Choroid plexus epithelial cell (primary cell): ENCODE data around the gene MS4A6A.
A peak's percentile ranks its signal among the peaks of the same experiment; 100 is the strongest.
"Not testable (repeated sequence)": the region's sequence is repeated elsewhere in the genome, so short reads cannot be mapped to it uniquely, and the experiment has no call there.

Source experiments
- DNase-seq: peaks from one replicate; pipeline ENCODE4 v3.0.0-alpha.2; 2010; ENCODE audit warnings: low read depth
- H3K4me3 ChIP-seq: 2 replicates; pipeline ENCODE4 v1.5.1; 2011; ENCODE audit warnings: low read depth, mild to moderate bottlenecking, control low read depth, low read length, moderate library complexity
- TF ChIP-seq, protein P1 (sequence below): conservative IDR thresholded peaks from 2 replicates; pipeline ENCODE4 v1.5.1; 2011; ENCODE audit warnings: low read depth, mild to moderate bottlenecking, control low read depth, inconsistent platforms, low read length, moderate library complexity

The MS4A6A gene

DNA sequence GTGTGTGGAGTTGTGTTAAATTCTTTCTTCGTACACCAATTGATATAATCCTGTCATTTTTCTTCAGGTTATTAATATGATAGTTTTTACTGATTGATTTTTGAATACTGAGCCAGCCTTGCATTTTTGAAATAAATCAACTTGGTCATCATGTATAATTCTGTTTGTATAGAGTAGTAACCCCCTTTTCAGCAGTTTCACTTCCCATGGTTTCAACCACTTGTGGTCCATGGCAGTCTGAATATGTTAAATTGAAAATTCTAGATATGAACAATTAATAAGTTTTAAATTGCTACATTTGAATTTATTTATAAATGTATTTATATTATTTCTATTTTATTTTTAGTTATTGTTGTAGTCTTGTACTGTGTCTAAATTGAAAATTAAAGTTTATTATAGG lies 32.6 kb downstream of the MS4A6A start:
- DNase-seq: no peak
- no peak overlapping the region for H3K4me3 ChIP-seq
- TF ChIP-seq, protein P1, sequence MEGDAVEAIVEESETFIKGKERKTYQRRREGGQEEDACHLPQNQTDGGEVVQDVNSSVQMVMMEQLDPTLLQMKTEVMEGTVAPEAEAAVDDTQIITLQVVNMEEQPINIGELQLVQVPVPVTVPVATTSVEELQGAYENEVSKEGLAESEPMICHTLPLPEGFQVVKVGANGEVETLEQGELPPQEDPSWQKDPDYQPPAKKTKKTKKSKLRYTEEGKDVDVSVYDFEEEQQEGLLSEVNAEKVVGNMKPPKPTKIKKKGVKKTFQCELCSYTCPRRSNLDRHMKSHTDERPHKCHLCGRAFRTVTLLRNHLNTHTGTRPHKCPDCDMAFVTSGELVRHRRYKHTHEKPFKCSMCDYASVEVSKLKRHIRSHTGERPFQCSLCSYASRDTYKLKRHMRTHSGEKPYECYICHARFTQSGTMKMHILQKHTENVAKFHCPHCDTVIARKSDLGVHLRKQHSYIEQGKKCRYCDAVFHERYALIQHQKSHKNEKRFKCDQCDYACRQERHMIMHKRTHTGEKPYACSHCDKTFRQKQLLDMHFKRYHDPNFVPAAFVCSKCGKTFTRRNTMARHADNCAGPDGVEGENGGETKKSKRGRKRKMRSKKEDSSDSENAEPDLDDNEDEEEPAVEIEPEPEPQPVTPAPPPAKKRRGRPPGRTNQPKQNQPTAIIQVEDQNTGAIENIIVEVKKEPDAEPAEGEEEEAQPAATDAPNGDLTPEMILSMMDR: no peak

DNA sequence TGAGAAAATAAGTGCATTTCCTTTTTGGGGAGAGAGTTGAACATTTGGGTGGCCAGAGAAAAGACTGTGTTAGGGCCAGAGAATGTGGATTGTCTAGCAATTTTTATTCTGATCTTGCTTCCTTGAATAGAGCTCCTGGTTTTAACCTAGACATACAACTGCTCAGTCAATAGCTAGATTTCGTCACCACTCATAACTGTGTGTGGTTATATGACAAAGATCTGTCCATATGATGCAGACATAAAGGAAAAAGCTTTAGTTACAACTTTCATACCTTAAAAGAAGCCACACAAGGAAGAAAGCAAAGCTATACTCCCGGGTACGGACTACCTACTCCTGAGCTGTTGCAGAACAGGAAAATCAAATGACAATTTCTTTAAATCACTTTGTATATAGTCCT lies 37.2 kb downstream of the MS4A6A start:
- no peak overlapping the region for H3K4me3 ChIP-seq
- no peak for DNase-seq
- TF ChIP-seq, protein P1: no peak

DNA sequence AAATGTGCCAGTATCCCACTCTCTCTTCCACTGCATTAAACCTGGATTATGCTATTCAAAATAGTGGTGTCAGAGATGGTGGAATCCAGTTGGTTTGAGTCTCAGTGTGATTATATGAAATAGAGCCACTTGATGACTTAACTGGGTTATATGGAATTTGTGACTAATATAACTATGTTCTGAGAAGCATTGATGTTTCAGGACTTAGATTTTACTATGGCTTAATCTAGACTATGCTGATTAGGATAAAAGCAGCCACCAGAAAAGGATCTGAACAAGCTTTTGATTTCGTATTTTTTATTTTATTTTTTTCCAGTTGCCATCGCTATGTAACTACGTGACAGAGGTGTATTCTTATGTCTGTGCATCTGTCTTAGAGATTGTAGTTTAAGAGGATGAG lies 39.1 kb downstream of the MS4A6A start:
- TF ChIP-seq, protein P1: no peak
- DNase-seq: no peak
- no peak overlapping the region for H3K4me3 ChIP-seq

DNA sequence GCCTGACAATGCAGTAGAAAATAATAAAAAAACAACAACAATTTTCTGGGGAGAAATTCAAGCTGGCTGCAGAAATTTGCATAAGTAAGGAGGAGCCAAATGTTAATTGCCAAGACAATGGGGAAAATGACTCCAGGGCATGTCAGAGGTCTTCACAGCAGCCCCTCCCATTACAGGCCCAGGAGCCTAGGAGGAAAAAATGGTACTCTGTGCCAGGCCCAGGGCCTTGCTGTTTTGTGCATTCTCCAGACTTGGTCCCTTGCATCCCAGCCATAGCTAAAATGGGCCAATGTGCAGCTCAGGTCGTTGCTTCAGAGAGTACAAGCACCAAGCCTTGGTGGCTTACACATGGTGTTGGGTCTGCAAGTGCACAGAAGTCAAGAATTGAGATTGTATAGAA lies 49.0 kb downstream of the MS4A6A start:
- TF ChIP-seq, protein P1: no peak
- no peak for DNase-seq
- H3K4me3 ChIP-seq: no peak overlapping the region

DNA sequence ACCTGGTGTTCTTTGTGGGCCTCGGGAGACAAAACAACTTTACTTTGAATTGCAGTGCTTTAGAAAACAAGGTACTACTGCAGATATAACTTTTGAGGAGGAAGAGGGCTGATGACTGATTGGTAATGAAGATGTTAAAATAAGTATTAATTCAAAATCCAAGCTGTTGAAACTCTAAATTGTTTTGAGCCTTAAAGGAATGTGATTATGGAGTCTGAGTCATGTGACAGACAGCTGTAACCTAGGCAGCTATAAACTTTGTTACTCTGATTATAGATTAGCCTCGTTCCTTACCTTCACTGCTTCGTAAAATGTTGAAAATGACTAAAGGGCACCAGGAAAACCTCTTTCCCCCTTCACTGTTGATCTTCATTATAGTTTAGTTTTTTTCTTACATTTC lies 51.0 kb downstream of the MS4A6A start:
- TF ChIP-seq, protein P1: no peak
- no peak overlapping the region for H3K4me3 ChIP-seq
- no peak for DNase-seq

DNA sequence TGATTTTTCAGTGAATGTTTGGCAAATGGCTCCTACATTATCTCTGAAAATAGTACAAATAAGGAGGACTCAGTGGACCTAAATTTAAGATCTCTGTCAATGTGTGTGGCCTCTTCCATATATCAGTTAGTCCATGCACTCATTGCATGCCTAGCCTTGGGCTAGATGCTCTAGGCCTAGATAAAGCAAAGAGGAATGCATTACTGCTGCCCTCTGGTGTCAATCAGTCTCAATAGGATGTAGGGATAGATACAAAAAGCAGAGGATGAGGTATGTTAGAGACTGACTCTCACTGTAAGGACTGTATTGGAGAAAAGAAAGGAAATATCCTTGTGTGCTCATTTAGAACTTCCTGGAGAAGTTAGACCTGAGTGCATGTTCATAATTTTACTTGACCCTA lies 52.4 kb downstream of the MS4A6A start:
- TF ChIP-seq, protein P1: peak; percentile 12
- peak; percentile 5 for DNase-seq
- H3K4me3 ChIP-seq: no peak overlapping the region

DNA sequence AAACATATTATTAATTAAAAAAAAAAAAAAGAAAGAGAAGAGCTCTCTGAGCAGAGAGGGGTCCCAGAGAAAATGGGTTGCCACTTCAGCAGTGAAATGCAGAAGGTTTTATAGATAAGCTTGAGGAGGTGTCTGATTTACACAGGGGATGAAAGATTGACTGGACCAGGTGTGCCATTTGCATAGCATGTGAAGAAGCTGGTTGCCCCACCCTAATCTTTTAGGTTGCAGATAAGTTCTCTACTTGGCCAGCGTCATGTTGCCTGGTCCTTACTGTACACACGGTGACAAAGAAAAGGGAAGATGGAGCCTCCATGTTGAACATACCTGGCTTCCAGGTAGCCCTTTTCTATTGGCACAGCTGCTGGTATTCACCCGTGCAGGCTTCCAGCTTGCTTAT lies 53.0 kb downstream of the MS4A6A start:
- TF ChIP-seq, protein P1: no peak
- H3K4me3 ChIP-seq: no peak overlapping the region
- no peak for DNase-seq

DNA sequence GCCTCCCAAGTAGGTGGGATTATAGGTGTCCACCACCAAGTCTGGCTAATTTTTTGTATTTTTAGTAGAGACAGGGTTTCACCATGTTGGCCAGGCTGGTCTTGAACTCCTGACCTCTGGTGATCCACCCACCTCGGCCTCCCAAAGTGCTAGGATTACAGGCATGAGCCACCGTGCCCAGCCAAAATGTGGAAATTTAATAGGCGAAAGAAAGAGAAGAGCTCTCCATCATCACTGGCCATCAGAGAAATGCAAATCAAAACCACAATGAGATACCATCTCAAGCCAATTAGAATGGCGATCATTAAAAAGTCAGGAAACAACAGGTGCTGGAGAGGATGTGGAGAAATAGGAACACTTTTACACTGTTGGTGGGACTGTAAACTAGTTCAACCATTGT lies 54.0 kb downstream of the MS4A6A start:
- not testable (repeated sequence) for DNase-seq, H3K4me3 ChIP-seq
